ENCODE data around the gene ARL4A.

The ARL4A gene

DNA sequence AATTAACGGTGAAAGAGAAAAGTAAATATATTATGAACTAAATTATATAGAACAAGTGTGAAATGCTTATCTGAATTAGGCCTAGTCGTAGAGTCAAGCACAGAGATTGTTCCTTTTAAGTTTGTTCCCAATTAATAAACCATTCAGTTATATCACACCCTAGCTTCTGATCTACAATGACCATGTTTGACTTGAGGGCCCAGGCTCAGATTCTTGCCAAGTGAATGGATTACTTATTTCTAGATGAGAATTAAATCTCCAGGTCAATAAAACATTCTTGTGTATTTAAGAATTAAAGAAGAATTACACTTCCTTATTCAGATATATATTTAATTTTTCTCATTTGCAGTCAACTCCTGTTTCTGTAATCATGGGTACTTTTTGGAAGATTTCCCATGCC, 37.4 kb upstream of the ARL4A start:
- no peaks in the 10 kb centered on the region for H3K4me1 ChIP-seq (ENCODE audit: insufficient read depth, low read length, poor library complexity, severe bottlenecking)
- H3F3A ChIP-seq (ENCODE audit: low read depth): no peaks in the 10 kb centered on the region
- no peaks in the 10 kb centered on the region for H3K9me3 ChIP-seq (ENCODE audit: insufficient read depth, low read depth, low read length)
- no peaks in the 10 kb centered on the region for H3K27me3 ChIP-seq (ENCODE audit: insufficient read depth, low read length, poor library complexity, severe bottlenecking)
- H3K36me3 ChIP-seq (ENCODE audit: insufficient read depth, low read length): no peaks in the 10 kb centered on the region
- H3K4me3 ChIP-seq (ENCODE audit: low read length, poor library complexity, severe bottlenecking): no peak overlapping the region
- no peak overlapping the region for H2AFZ ChIP-seq (ENCODE audit: low read length)
- TF ChIP-seq, protein P1, sequence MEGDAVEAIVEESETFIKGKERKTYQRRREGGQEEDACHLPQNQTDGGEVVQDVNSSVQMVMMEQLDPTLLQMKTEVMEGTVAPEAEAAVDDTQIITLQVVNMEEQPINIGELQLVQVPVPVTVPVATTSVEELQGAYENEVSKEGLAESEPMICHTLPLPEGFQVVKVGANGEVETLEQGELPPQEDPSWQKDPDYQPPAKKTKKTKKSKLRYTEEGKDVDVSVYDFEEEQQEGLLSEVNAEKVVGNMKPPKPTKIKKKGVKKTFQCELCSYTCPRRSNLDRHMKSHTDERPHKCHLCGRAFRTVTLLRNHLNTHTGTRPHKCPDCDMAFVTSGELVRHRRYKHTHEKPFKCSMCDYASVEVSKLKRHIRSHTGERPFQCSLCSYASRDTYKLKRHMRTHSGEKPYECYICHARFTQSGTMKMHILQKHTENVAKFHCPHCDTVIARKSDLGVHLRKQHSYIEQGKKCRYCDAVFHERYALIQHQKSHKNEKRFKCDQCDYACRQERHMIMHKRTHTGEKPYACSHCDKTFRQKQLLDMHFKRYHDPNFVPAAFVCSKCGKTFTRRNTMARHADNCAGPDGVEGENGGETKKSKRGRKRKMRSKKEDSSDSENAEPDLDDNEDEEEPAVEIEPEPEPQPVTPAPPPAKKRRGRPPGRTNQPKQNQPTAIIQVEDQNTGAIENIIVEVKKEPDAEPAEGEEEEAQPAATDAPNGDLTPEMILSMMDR (conservative IDR thresholded peaks at IDR 0.05; ENCODE audit: low read length): no peak
- H3K4me2 ChIP-seq (ENCODE audit: low read depth, low read length, poor library complexity, severe bottlenecking): no peak overlapping the region
- no peaks in the 10 kb centered on the region for H4K20me1 ChIP-seq (ENCODE audit: insufficient read depth, low read length, poor library complexity, severe bottlenecking)
- H3K9ac ChIP-seq (ENCODE audit: low read depth, low read length, poor library complexity, severe bottlenecking): no peak overlapping the region
- H3K9me2 ChIP-seq (replicated peaks; ENCODE audit: low read depth, low read length): no peaks in the 10 kb centered on the region
- no peaks in the 10 kb centered on the region for H3K79me2 ChIP-seq (ENCODE audit: insufficient read depth, low read length)

DNA sequence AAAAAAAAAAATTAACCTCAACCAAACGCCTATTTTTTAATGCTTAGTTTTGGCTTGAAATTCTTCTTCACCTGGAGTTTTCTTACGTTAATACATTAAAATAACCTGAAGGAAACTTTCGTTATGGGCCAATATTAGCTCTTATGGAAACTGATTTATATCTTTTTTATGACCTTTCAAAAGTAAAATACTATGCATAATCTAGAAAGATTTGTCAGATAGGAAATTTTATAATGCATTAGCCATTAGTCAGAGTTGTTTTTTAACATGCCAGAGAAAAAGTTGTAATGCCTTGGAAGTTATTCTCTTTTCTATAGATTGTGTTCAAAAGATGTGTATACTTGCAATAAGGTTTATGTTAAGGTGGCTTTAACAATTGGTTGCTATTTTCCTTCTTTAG, 34.3 kb upstream of the ARL4A start:
- H3K9me3 ChIP-seq (ENCODE audit: insufficient read depth, low read depth, low read length): no peaks in the 10 kb centered on the region
- no peak for TF ChIP-seq EZH2phosphoT487 (IDR thresholded peaks at IDR 0.05; ENCODE audit: borderline replicate concordance)
- TF ChIP-seq, protein P1 (conservative IDR thresholded peaks at IDR 0.05; ENCODE audit: low read length): no peak
- H2AFZ ChIP-seq (ENCODE audit: low read length): no peak overlapping the region
- H3K9me2 ChIP-seq (replicated peaks; ENCODE audit: low read depth, low read length): no peaks in the 10 kb centered on the region
- H3F3A ChIP-seq (ENCODE audit: low read depth): no peaks in the 10 kb centered on the region
- no peak overlapping the region for H3K9ac ChIP-seq (ENCODE audit: low read depth, low read length, poor library complexity, severe bottlenecking)
- no peaks in the 10 kb centered on the region for H4K20me1 ChIP-seq (ENCODE audit: insufficient read depth, low read length, poor library complexity, severe bottlenecking)
- no peaks in the 10 kb centered on the region for H3K79me2 ChIP-seq (ENCODE audit: insufficient read depth, low read length)
- H3K4me2 ChIP-seq (ENCODE audit: low read depth, low read length, poor library complexity, severe bottlenecking): no peak overlapping the region
- no peak overlapping the region for H3K4me3 ChIP-seq (ENCODE audit: low read length, poor library complexity, severe bottlenecking)
- no peaks in the 10 kb centered on the region for H3K4me1 ChIP-seq (ENCODE audit: insufficient read depth, low read length, poor library complexity, severe bottlenecking)
- H3K27me3 ChIP-seq (ENCODE audit: insufficient read depth, low read length, poor library complexity, severe bottlenecking): no peaks in the 10 kb centered on the region
- H3K36me3 ChIP-seq (ENCODE audit: insufficient read depth, low read length): no peaks in the 10 kb centered on the region

DNA sequence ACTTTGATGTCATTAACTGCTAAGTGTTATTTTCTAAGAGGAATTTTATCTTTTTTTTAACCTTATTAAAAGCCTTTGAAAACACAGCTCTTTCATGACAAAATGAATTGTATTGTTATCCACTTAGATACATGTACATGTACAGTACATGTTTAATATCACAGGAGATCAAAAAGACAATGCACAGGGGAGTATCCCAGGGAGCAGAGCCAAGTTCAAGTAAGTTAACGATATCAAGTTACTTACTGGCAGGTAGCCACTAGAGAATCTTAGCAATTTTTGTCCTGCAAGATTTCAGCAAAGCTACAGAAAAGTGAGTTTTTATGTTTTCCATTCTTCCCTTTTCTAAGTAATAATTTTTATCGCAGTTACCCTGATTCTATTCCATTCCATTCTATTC, 33.9 kb upstream of the ARL4A start:
- H3K27me3 ChIP-seq (ENCODE audit: insufficient read depth, low read length, poor library complexity, severe bottlenecking): no peaks in the 10 kb centered on the region
- no peaks in the 10 kb centered on the region for H3K36me3 ChIP-seq (ENCODE audit: insufficient read depth, low read length)
- H3K9me3 ChIP-seq (ENCODE audit: insufficient read depth, low read depth, low read length): no peaks in the 10 kb centered on the region
- H4K20me1 ChIP-seq (ENCODE audit: insufficient read depth, low read length, poor library complexity, severe bottlenecking): no peaks in the 10 kb centered on the region
- TF ChIP-seq, protein P1 (conservative IDR thresholded peaks at IDR 0.05; ENCODE audit: low read length): no peak
- TF ChIP-seq EZH2phosphoT487 (IDR thresholded peaks at IDR 0.05; ENCODE audit: borderline replicate concordance): no peak
- no peak overlapping the region for H2AFZ ChIP-seq (ENCODE audit: low read length)
- no peak overlapping the region for H3K9ac ChIP-seq (ENCODE audit: low read depth, low read length, poor library complexity, severe bottlenecking)
- H3K4me2 ChIP-seq (ENCODE audit: low read depth, low read length, poor library complexity, severe bottlenecking): no peak overlapping the region
- H3K4me1 ChIP-seq (ENCODE audit: insufficient read depth, low read length, poor library complexity, severe bottlenecking): no peaks in the 10 kb centered on the region
- H3K4me3 ChIP-seq (ENCODE audit: low read length, poor library complexity, severe bottlenecking): no peak overlapping the region
- H3K79me2 ChIP-seq (ENCODE audit: insufficient read depth, low read length): no peaks in the 10 kb centered on the region
- H3F3A ChIP-seq (ENCODE audit: low read depth): no peaks in the 10 kb centered on the region
- H3K9me2 ChIP-seq (replicated peaks; ENCODE audit: low read depth, low read length): no peaks in the 10 kb centered on the region

Measured in Loucy (cell line).